AG04450 (cell line): ENCODE measurements around the gene GRHL1. TPM values are rescaled to one million over a fixed set of nuclear protein-coding genes. Genes with fewer than 3 reads are reported as not detected.

ENCODE experiments used
- CTCF ChIA-PET: fragments of 300-600, 350-600 bp; formaldehyde crosslinking; extraction: SDS; loops from one replicate; lab custom pipeline; 2022; ENCODE audit warnings: antibody characterized with exemption, inconsistent platforms; lab: Charles Lee
- POLR2A ChIA-PET: fragments of 350-600 bp; formaldehyde crosslinking; extraction: SDS; loops from one replicate; lab custom pipeline; 2021; ENCODE audit warnings: antibody characterized with exemption, inconsistent platforms; lab: Yijun Ruan, JAX
- DNase-seq: peaks from one replicate; pipeline ENCODE4 v3.0.0-alpha.2; 2011; ENCODE audit warnings: low read depth, low spot score
- H3K27ac ChIP-seq: one replicate; pipeline ENCODE4 v1.5.1; 2012; ENCODE audit warnings: low read depth, low read length, control low read depth
- H3K27me3 ChIP-seq: one replicate; pipeline ENCODE4 v1.6.0; 2012; ENCODE audit warnings: low read length; ENCODE audit not compliant: control insufficient read depth, insufficient read depth
- H3K4me3 ChIP-seq: 2 replicates; pipeline ENCODE4 v1.5.1; 2011; ENCODE audit warnings: mild to moderate bottlenecking, low read depth, low read length, control low read depth
- H3K9me3 ChIP-seq: 2 replicates; pipeline ENCODE4 v1.5.1; 2012; ENCODE audit warnings: low read length; ENCODE audit not compliant: control insufficient read depth, insufficient read depth
- CTCF ChIP-seq: IDR thresholded peaks from 2 replicates; pipeline ENCODE4 v1.5.1; 2011; ENCODE audit warnings: low read depth, low read length, control low read depth, inconsistent platforms
- polyA plus RNA-seq: library from polyadenylated mRNA; depleted of rRNA; stranded (reverse); fragments of >200 nt; gene quantifications from 2 replicates; pipeline ENCODE4 v1.2.3, GENCODE V29; 2011

The GRHL1 gene
- polyA plus RNA-seq, 1 experiment = 0.64 TPM

GRCh38 chr2:10005461-10006235 lies 54.2 kb downstream of the GRHL1 start:
- no peak for TF ChIP-seq CTCF
- ChIA-PET CTCF (interaction anchor here (2.7 kb wide), 1 partner anchor 192 kb away, joined by 12 read pairs; no protein-coding TSS in a partner anchor), POLR2A (no interaction called here)
- Histone ChIP-seq H3K27ac (no peak overlapping the region), H3K4me3 (no peak overlapping the region), H3K27me3 (no peaks in the 10 kb centered on the region), H3K9me3 (peaks cover 14% of the 10 kb centered on the region)
- no peak for DNase-seq

GRCh38 chr2:10006236-10007161 lies 55.0 kb downstream of the GRHL1 start:
- no peak for TF ChIP-seq CTCF
- DNase-seq = no peak
- Histone ChIP-seq H3K27me3 (no peaks in the 10 kb centered on the region), H3K27ac (no peak overlapping the region), H3K4me3 (no peak overlapping the region), H3K9me3 (peaks cover 18% of the 10 kb centered on the region)
- ChIA-PET CTCF (interaction anchor here (2.7 to 3.5 kb wide), 2 partner anchors 22 to 192 kb away, joined by 12 to 16 read pairs; no protein-coding TSS in a partner anchor), POLR2A (no interaction called here)

GRCh38 chr2:10007435-10007834 lies 55.9 kb downstream of the GRHL1 start:
- POLR2A ChIA-PET = interaction anchor here (0.5 kb wide), 1 partner anchor 38 kb away, joined by 6 read pairs; no protein-coding TSS in a partner anchor

GRCh38 chr2:10007921-10008808 lies 56.7 kb downstream of the GRHL1 start:
- peaks cover 34% of the 10 kb centered on the region for H3K9me3 ChIP-seq
- no peaks in the 10 kb centered on the region for H3K27me3 ChIP-seq
- no peak overlapping the region for H3K27ac ChIP-seq
- no peak overlapping the region for H3K4me3 ChIP-seq
- ChIA-PET POLR2A (interaction anchor here (0.5 kb wide), 1 partner anchor 38 kb away, joined by 6 read pairs; no protein-coding TSS in a partner anchor), CTCF (interaction anchor here (1.2 to 3.5 kb wide), 3 partner anchors 24 to 194 kb away, joined by 3 to 16 read pairs (median 12); no protein-coding TSS in a partner anchor)
- no peak for TF ChIP-seq CTCF
- DNase-seq = no peak

More at GRCh38 chr2:10007435-10007834, 55.9 kb downstream of the GRHL1 start:
- TF ChIP-seq CTCF = no peak
- no peak for DNase-seq
- H3K27me3 ChIP-seq = no peaks in the 10 kb centered on the region
- H3K27ac ChIP-seq = no peak overlapping the region
- no peak overlapping the region for H3K4me3 ChIP-seq
- CTCF ChIA-PET = interaction anchor here (2.7 to 3.5 kb wide), 2 partner anchors 23 to 193 kb away, joined by 12 to 16 read pairs; no protein-coding TSS in a partner anchor
- H3K9me3 ChIP-seq = peaks cover 27% of the 10 kb centered on the region
